GM12891 (cell line): ENCODE data around the gene IL5RA.

Source experiments
- DNase-seq: peaks from one replicate; pipeline ENCODE4 v3.0.0; 2011; ENCODE audit warnings: low spot score; ENCODE audit not compliant: insufficient read length
- FAIRE-seq: peaks from 2 replicates; lab custom pipeline; 2011; peaks lifted over from hg19 to GRCh38; lab: Jason Lieb, UNC
- PAX5 ChIP-seq: IDR thresholded peaks from 2 replicates; pipeline ENCODE4 v1.6.1; 2011; ENCODE audit warnings: low read length, moderate library complexity, mild to moderate bottlenecking; ENCODE audit not compliant: insufficient read depth, severe bottlenecking
- POLR2A ChIP-seq: IDR thresholded peaks from 2 replicates; pipeline ENCODE4 v1.6.1; 2011; ENCODE audit warnings: low read depth, low read length, control low read depth
- POLR2AphosphoS5 ChIP-seq: IDR thresholded peaks from 2 replicates; pipeline ENCODE4 v1.6.1; 2011; ENCODE audit warnings: low read depth, low read length, control low read depth
- POU2F2 ChIP-seq: IDR thresholded peaks from 2 replicates; pipeline ENCODE4 v1.6.1; 2011; ENCODE audit warnings: low read depth, mild to moderate bottlenecking, control low read depth, low read length, moderate library complexity
- SPI1 ChIP-seq: IDR thresholded peaks from 2 replicates; pipeline ENCODE4 v1.6.1; 2011; ENCODE audit warnings: low read depth, low read length, control low read depth
- TAF1 ChIP-seq: IDR thresholded peaks from 2 replicates; pipeline ENCODE4 v1.6.1; 2011; ENCODE audit warnings: low read depth, low read length, control low read depth

Gene IL5RA

GRCh38 chr3:3023111-3023745 is 86.9 kb downstream of the IL5RA start:
- no peak for FAIRE-seq
- no peak for DNase-seq
- TF ChIP-seq POLR2AphosphoS5 (no peak), POU2F2 (no peak), SPI1 (no peak), POLR2A (no peak), PAX5 (no peak), TAF1 (no peak)

GRCh38 chr3:3020209-3020608 is 90.0 kb downstream of the IL5RA start:
- FAIRE-seq (no peak), DNase-seq (no peak)
- TF ChIP-seq POU2F2 (no peak), TAF1 (no peak), SPI1 (no peak), POLR2A (no peak)
